Activated naive CD8-positive, alpha-beta T cell treated with anti-CD3 and anti-CD28 coated beads, Interleukin-2, amount 50 U/mL, for 24 hours (primary cell): ENCODE measurements around the gene RPS27A.
"Not testable (repeated sequence)": the region's sequence is repeated elsewhere in the genome, so short reads cannot be mapped to it uniquely, and the experiment has no call there.

Source experiments
- ATAC-seq: fragments of 150-1000 bp; cut with Tn5 transposase; one replicate; pipeline ENCODE4 v1.10.0; 2021
- DNase-seq: peaks from one replicate; pipeline ENCODE4 v3.0.0; 2021
- H3K27ac Mint-ChIP-seq: one replicate; pipeline ENCODE4 v1.8.0; 2021; ENCODE audit warnings: mild to moderate bottlenecking, mixed read lengths
- H3K27me3 Mint-ChIP-seq: one replicate; pipeline ENCODE4 v1.8.0; 2021; ENCODE audit warnings: mixed read lengths
- H3K36me3 Mint-ChIP-seq: one replicate; pipeline ENCODE4 v1.8.0; 2021; ENCODE audit warnings: low read depth, mixed read lengths
- H3K4me1 Mint-ChIP-seq: one replicate; pipeline ENCODE4 v1.8.0; 2021; ENCODE audit warnings: mixed read lengths
- H3K4me3 Mint-ChIP-seq: one replicate; pipeline ENCODE4 v1.8.0; 2021; ENCODE audit warnings: mild to moderate bottlenecking, moderate library complexity, mixed read lengths
- H3K9me3 Mint-ChIP-seq: one replicate; pipeline ENCODE4 v1.8.0; 2021; ENCODE audit warnings: mixed read lengths

Gene RPS27A

GRCh38 chr2:55268907-55269644, 36.6 kb downstream of the RPS27A start, which contains the start of gene MTIF2:
Gene MTIF2, minus strand, starts transcription at chr2:55269231. Its CDS starts 5,373 bp downstream, at chr2:55263858.
- H3K27ac Mint-ChIP-seq: peak within 1 kb of the TSS; percentile 97
- no peaks in the 10 kb centered on the region for H3K9me3 Mint-ChIP-seq
- ATAC-seq: peak; percentile 98
- peak; percentile 94 for DNase-seq
- peaks cover 21% of the 10 kb centered on the region for H3K4me1 Mint-ChIP-seq
- peak within 1 kb of the TSS; percentile 97 for H3K4me3 Mint-ChIP-seq
- no peaks in the 10 kb centered on the region for H3K27me3 Mint-ChIP-seq
- H3K36me3 Mint-ChIP-seq: peaks cover 18% of the 10 kb centered on the region

- peaks cover 2% of the 10 kb centered on the region for H3K27me3 Mint-ChIP-seq
- H3K4me1 Mint-ChIP-seq: peaks cover 21% of the 10 kb centered on the region
- no peaks in the 10 kb centered on the region for H3K9me3 Mint-ChIP-seq
- peak overlapping the region; percentile 97 for H3K4me3 Mint-ChIP-seq
- peak overlapping the region; percentile 97 for H3K27ac Mint-ChIP-seq
- ATAC-seq (no peak), DNase-seq (no peak)
- H3K36me3 Mint-ChIP-seq: peaks cover 14% of the 10 kb centered on the region
Observed at GRCh38 chr2:55269645-55269990, 37.1 kb downstream of the RPS27A start.

- DNase-seq, H3K9me3 Mint-ChIP-seq, H3K4me3 Mint-ChIP-seq, H3K27me3 Mint-ChIP-seq, H3K27ac Mint-ChIP-seq, H3K36me3 Mint-ChIP-seq, ATAC-seq: not testable (repeated sequence)
- peaks cover 11% of the 10 kb centered on the region for H3K4me1 Mint-ChIP-seq
Observed at GRCh38 chr2:55274346-55274745, 41.9 kb downstream of the RPS27A start.

- DNase-seq: no peak
- Mint-ChIP-seq H3K4me3 (no peak overlapping the region), H3K9me3 (no peaks in the 10 kb centered on the region), H3K27me3 (peaks cover 4% of the 10 kb centered on the region), H3K4me1 (peaks cover 13% of the 10 kb centered on the region), H3K36me3 (no peaks in the 10 kb centered on the region), H3K27ac (no peak overlapping the region)
- no peak for ATAC-seq
Observed at GRCh38 chr2:55277310-55277709, 44.8 kb downstream of the RPS27A start.

DNA sequence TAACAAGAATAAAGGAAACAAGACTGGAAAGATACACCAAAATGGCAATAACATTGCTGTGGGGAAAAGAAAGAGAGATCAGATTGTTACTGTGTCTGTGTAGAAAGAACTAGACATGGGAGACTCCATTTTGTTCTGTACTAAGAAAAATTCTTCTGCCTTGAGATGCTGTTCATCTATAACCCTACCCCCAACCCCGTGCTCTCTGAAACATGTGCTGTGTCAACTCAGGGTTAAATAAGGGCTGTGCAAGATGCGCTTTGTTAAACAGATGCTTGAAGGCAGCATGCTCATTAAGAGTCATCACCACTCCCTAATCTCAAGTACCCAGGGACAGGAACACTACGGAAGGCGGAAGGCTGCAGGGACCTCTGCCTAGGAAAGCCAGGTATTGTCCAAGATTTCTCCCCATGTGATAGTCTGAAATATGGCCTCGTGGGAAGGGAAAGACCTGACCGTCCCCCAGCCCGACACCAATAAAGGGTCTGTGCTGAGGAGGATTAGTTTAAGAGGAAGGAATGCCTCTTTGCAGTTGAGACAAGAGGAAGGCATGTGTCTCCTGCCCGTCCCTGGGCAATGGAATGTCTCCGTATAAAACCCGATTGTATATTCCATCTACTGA, 46.8 kb downstream of the RPS27A start:
- DNase-seq, ATAC-seq, H3K4me3 Mint-ChIP-seq, H3K36me3 Mint-ChIP-seq, H3K9me3 Mint-ChIP-seq, H3K27me3 Mint-ChIP-seq, H3K27ac Mint-ChIP-seq: not testable (repeated sequence)
- peaks cover 29% of the 10 kb centered on the region for H3K4me1 Mint-ChIP-seq

DNA sequence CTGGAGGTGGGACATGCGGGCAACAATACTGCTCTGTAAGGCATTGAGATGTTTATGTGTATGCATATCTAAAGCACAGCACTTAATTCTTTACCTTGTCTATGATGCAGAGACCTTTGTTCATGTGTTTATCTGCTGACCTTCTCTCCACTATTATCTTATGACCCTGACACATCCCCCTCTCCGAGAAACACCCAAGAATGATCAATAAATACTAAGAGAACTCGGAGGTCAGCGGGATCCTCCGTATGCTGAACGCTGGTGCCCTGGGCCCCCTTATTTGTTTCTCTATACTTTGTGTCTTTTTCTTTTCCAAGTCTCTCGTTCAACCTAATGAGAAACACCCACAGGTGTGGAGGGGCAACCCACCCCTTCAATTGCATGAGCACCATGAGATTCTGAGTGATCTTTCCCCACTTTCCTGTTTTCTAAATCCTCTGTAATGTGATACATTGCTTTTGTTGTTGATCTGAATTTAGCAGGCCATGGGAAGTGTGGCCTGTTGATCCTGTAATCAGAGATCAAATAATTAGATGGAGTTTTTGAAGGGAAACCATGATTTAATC, 47.5 kb downstream of the RPS27A start:
- not testable (repeated sequence) for H3K4me3 Mint-ChIP-seq, H3K36me3 Mint-ChIP-seq, H3K27me3 Mint-ChIP-seq, DNase-seq, H3K9me3 Mint-ChIP-seq, H3K27ac Mint-ChIP-seq, ATAC-seq
- peaks cover 29% of the 10 kb centered on the region for H3K4me1 Mint-ChIP-seq

GRCh38 chr2:55280851-55281546, 48.5 kb downstream of the RPS27A start:
- not testable (repeated sequence) for H3K9me3 Mint-ChIP-seq, DNase-seq, ATAC-seq, H3K36me3 Mint-ChIP-seq, H3K27me3 Mint-ChIP-seq
- peak overlapping the region; percentile 42 for H3K27ac Mint-ChIP-seq
- H3K4me3 Mint-ChIP-seq: peak overlapping the region; percentile 80
- H3K4me1 Mint-ChIP-seq: peaks cover 29% of the 10 kb centered on the region

DNA sequence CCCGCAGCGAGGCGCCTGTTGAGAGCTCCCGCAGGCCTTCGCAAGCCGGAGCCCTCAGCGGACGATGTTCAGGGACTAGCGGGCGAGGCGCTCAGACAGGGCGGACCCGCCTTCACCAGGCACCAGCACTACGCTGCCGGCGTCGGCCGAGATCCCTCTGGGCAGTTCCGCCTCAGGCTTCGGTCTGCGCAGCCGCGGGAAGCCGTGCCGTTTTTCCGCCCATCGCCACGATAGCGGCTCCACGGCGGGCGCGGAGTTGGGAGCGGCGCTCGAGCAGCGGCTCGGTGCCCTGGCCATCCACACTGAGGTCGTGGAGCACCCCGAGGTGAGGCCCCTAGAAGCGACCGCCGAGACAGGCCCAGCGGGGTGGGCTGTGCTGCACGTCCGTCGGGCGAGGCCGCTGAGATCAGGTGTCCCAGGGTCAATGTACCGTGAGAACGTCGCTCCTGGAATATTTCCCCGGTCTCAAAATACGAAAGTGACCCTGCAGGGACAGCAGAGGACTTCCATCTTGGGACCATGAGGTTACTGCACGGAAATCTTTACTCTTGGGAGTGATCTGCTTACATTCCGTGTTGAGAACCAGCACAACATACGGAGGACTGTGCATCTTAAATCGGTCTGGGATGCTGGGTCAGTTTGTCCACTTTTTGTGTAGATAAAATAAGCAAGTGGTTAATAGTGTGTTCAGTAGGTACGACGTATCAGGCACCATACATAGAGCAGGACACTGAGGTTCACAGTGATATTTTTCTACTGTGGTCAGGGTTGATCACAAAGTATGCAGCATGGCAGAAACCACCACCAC, 49.8 kb downstream of the RPS27A start:
- H3K4me3 Mint-ChIP-seq: peak overlapping the region; percentile 80
- peaks cover 2% of the 10 kb centered on the region for H3K36me3 Mint-ChIP-seq
- DNase-seq (peak; percentile 89), ATAC-seq (peak; percentile 100)
- peak overlapping the region; percentile 87 for H3K27ac Mint-ChIP-seq
- peaks cover 2% of the 10 kb centered on the region for H3K27me3 Mint-ChIP-seq
- H3K9me3 Mint-ChIP-seq: no peaks in the 10 kb centered on the region
- peaks cover 32% of the 10 kb centered on the region for H3K4me1 Mint-ChIP-seq

GRCh38 chr2:55283083-55283482, 50.6 kb downstream of the RPS27A start:
- no peak for ATAC-seq
- Mint-ChIP-seq H3K4me1 (peaks cover 32% of the 10 kb centered on the region), H3K27ac (peak overlapping the region; percentile 53), H3K4me3 (peak overlapping the region; percentile 80), H3K27me3 (peaks cover 2% of the 10 kb centered on the region), H3K36me3 (peaks cover 2% of the 10 kb centered on the region), H3K9me3 (no peaks in the 10 kb centered on the region)
- no peak for DNase-seq
